HepG2 (cell line): ENCODE data around the gene MED1. TPM values are rescaled to one million over a fixed set of nuclear protein-coding genes. Genes with fewer than 3 reads are reported as not detected.

Source experiments
- BORCS8-MEF2B ChIP-seq: sonication (generic); formaldehyde crosslinking; IDR thresholded peaks from 2 replicates; pipeline ENCODE4 v1.8.0; 2022; ENCODE audit warnings: mild to moderate bottlenecking, missing genetic modification reagents
- DNMT3B ChIP-seq: conservative IDR thresholded peaks from 2 replicates; pipeline ENCODE4 v1.6.1; 2016; ENCODE audit warnings: missing biosample characterization, control low read depth
- HDAC6 ChIP-seq: fragments of 200-600 bp; sonication (generic); IDR thresholded peaks from 2 replicates; pipeline ENCODE4 v1.7.0; 2017; ENCODE audit warnings: mild to moderate bottlenecking, antibody characterized with exemption, low read length, low read depth
- HNRNPH1 ChIP-seq: fragments of 200-400 bp; formaldehyde crosslinking; optimal IDR thresholded peaks from 2 replicates; pipeline ENCODE3; 2017; ENCODE audit warnings: mild to moderate bottlenecking, low read depth, low read length
- HOXA5 ChIP-seq: sonication (generic); formaldehyde crosslinking; IDR thresholded peaks from 2 replicates; pipeline ENCODE4 v1.4.0; 2020; ENCODE audit warnings: missing genetic modification reagents
- KAT2B ChIP-seq: fragments of 150-350 bp; IDR thresholded peaks from 2 replicates; pipeline ENCODE4 v1.6.1; 2014; ENCODE audit warnings: low read depth, low read length, borderline replicate concordance
- NFKB2 ChIP-seq: sonication (generic); formaldehyde crosslinking; IDR thresholded peaks from 2 replicates; pipeline ENCODE4 v1.4.0; 2020; ENCODE audit warnings: missing genetic modification reagents, borderline replicate concordance
- RAD21 ChIP-seq: fragments of 450-650 bp; formaldehyde crosslinking; IDR thresholded peaks from 2 replicates; pipeline ENCODE4 v1.5.0; 2020; ENCODE audit warnings: mild to moderate bottlenecking
- REL ChIP-seq: sonication (generic); formaldehyde crosslinking; conservative IDR thresholded peaks from 2 replicates; pipeline ENCODE4 v1.8.0; 2022; ENCODE audit warnings: mild to moderate bottlenecking, missing genetic modification reagents, moderate library complexity
- SKIL ChIP-seq: sonication (generic); formaldehyde crosslinking; IDR thresholded peaks from 2 replicates; pipeline ENCODE4 v1.8.0; 2022; ENCODE audit warnings: missing genetic modification reagents, mild to moderate bottlenecking, moderate library complexity, borderline replicate concordance
- TAF15 ChIP-seq: fragments of 200-400 bp; formaldehyde crosslinking; IDR thresholded peaks from one replicate; pipeline ENCODE4 v1.6.1; 2018; ENCODE audit warnings: mild to moderate bottlenecking, low read depth, low read length; ENCODE audit not compliant: poor library complexity, severe bottlenecking
- TERF1 ChIP-seq: sonication (generic); formaldehyde crosslinking; IDR thresholded peaks from 2 replicates; pipeline ENCODE4 v1.8.0; 2022; ENCODE audit warnings: mild to moderate bottlenecking, missing genetic modification reagents, moderate library complexity
- TFAP4 ChIP-seq: sonication (generic); IDR thresholded peaks from 2 replicates; pipeline ENCODE4 v1.6.1; 2016; ENCODE audit warnings: low read depth, borderline replicate concordance
- THAP9 ChIP-seq: sonication (generic); formaldehyde crosslinking; IDR thresholded peaks from 2 replicates; pipeline ENCODE4; 2020; ENCODE audit warnings: missing genetic modification reagents, mild to moderate bottlenecking, borderline replicate concordance
- TP53 ChIP-seq: sonication (generic); formaldehyde crosslinking; conservative IDR thresholded peaks from 2 replicates; pipeline ENCODE4 v1.4.0; 2020; ENCODE audit warnings: missing genetic modification reagents
- U2AF1 ChIP-seq: fragments of 200-400 bp; formaldehyde crosslinking; optimal IDR thresholded peaks from 2 replicates; pipeline ENCODE3; 2017; ENCODE audit warnings: mild to moderate bottlenecking, low read depth, low read length
- XRCC5 ChIP-seq: fragments of 200-400 bp; formaldehyde crosslinking; optimal IDR thresholded peaks from 2 replicates; pipeline ENCODE3; 2017; ENCODE audit warnings: mild to moderate bottlenecking, low read length
- ZBTB42 ChIP-seq: sonication (generic); formaldehyde crosslinking; IDR thresholded peaks from 2 replicates; pipeline ENCODE4 v1.5.0; 2020; ENCODE audit warnings: mild to moderate bottlenecking, missing genetic modification reagents
- ZNF282 ChIP-seq: fragments of 450-650 bp; IDR thresholded peaks from 2 replicates; pipeline ENCODE4 v1.6.1; 2018; ENCODE audit not compliant: partially characterized antibody
- ZNF329 ChIP-seq: sonication (generic); formaldehyde crosslinking; IDR thresholded peaks from 2 replicates; pipeline ENCODE4 v1.9.0; 2021; ENCODE audit warnings: low read depth, mild to moderate bottlenecking, missing genetic modification reagents
- ZNF558 ChIP-seq: sonication (generic); formaldehyde crosslinking; IDR thresholded peaks from 2 replicates; pipeline ENCODE4 v1.9.0; 2022; ENCODE audit warnings: mild to moderate bottlenecking, missing genetic modification reagents, borderline replicate concordance
- ZNF678 ChIP-seq: sonication (generic); formaldehyde crosslinking; IDR thresholded peaks from 2 replicates; pipeline ENCODE4 v1.4.0; 2020; ENCODE audit warnings: mild to moderate bottlenecking, missing genetic modification reagents
- ZSCAN12 ChIP-seq: sonication (generic); formaldehyde crosslinking; IDR thresholded peaks from 2 replicates; pipeline ENCODE4 v1.9.0; 2021; ENCODE audit warnings: mild to moderate bottlenecking, missing genetic modification reagents
- polyA plus RNA-seq, 8 experiments: library from polyadenylated mRNA; depleted of rRNA in 3 of 8; stranded (reverse) in 7 of 8; unstranded in 1 of 8; fragments of >200 nt; fragmentation: Illumina TruSeq in 4 of 8; extraction: Trizol in 4 of 8; gene quantifications; 2 replicates each; pipeline versions ENCODE4 v1.2.1 to v1.2.3, GENCODE V29; 2011 to 2016; ENCODE audit warnings: low read depth in 4 of 8, missing spikeins in 1 of 8, mixed read lengths in 1 of 8; ENCODE audit not compliant: insufficient read depth in 1 of 8
- total RNA-seq, 5 experiments: library from RNA; depleted of rRNA; stranded (reverse); fragments of >200 nt; fragmentation: Illumina TruSeq; extraction: Trizol; gene quantifications; 2 replicates each; pipeline ENCODE4 v1.2.3, GENCODE V29; 2016; ENCODE audit warnings: low read depth in 1 of 5

The MED1 gene
- total and polyA plus RNA-seq, 2 of the 13 experiments (the other 11 are each of a cell fraction or from before 2014, with no cell fraction given), result 37.5 to 40.1 TPM

- TF ChIP-seq ZNF329 (CRISPR knock-in tag), result no peak
- no peak for TF ChIP-seq ZNF282
- TF ChIP-seq U2AF1, result no peak
- TF ChIP-seq ZBTB42, result peak; percentile 63; the same call in 1 of the 2 replicates
- no peak for TF ChIP-seq REL (CRISPR knock-in tag)
- 0 out of 2 replicates have a peak, but pooled peaks have one; percentile 6 for TF ChIP-seq SKIL
- TF ChIP-seq BORCS8-MEF2B (CRISPR knock-in tag), result peak; percentile 45; the same call in 1 of the 2 replicates
- no peak for TF ChIP-seq HDAC6
- TF ChIP-seq HNRNPH1, result no peak
- peak; percentile 18; the same call in 1 of the 2 replicates for TF ChIP-seq NFKB2 (CRISPR knock-in tag)
- TF ChIP-seq TAF15, result peak; percentile 40
- no peak for TF ChIP-seq HOXA5 (CRISPR knock-in tag)
- TF ChIP-seq ZSCAN12, result no peak
- no peak for TF ChIP-seq KAT2B
- no peak for TF ChIP-seq THAP9
- peak; percentile 36 for TF ChIP-seq RAD21 (CRISPR knock-in tag)
- TF ChIP-seq TERF1 (CRISPR knock-in tag), result 0 out of 2 replicates have a peak, but pooled peaks have one; percentile 30
- peak; percentile 79 for TF ChIP-seq XRCC5
- TF ChIP-seq TFAP4, result peak; percentile 48; the same call in 1 of the 2 replicates
- peak; percentile 89; the same call in 1 of the 2 replicates for TF ChIP-seq ZNF558
- TF ChIP-seq TP53 (CRISPR knock-in tag), result 0 out of 2 replicates have a peak, but pooled peaks have one; percentile 42
- 0 out of 2 replicates have a peak, but pooled peaks have one; percentile 26 for TF ChIP-seq ZNF678 (CRISPR knock-in tag)
- no peak for TF ChIP-seq DNMT3B (CRISPR knock-in tag)
These were observed 49.4 kb downstream of the MED1 start, which contains the start of gene FBXL20 (continued) for GRCh38 chr17:39401412-39402243.
